ENCODE results near the gene ASPA.

GRCh38 chr17:3482852-3483251 is 7.1 kb downstream of the ASPA start:
- no peak for TF ChIP-seq CTCF (optimal IDR thresholded peaks at IDR 0.05 in 1 of 3, IDR thresholded peaks at IDR 0.05 in 1 of 3, conservative IDR thresholded peaks at IDR 0.05 in 1 of 3; ENCODE audit: extremely low read depth in 1 of 3, insufficient read depth in 2 of 3, low read length in 3 of 3)
- no peak for TF ChIP-seq EZH2 (IDR thresholded peaks at IDR 0.05; ENCODE audit: low read length)
